Transverse colon (tissue), 3 donors: ENCODE results near the gene THSD7A.

Source experiments
- EP300 ChIP-seq: sonication (generic); formaldehyde crosslinking; IDR thresholded peaks from one replicate; pipeline ENCODE4 v1.6.1; 2017; ENCODE audit warnings: antibody characterized with exemption, low read depth
- TF ChIP-seq, protein P1 (sequence below), 5 experiments: fragments of 200-600 bp in 3 of 5; fragments of 450-650 bp in 2 of 5; sonication (generic) in 3 of 5; IDR thresholded peaks; 1 replicate in 2 of 5; 2 replicates in 3 of 5; pipeline ENCODE4 v1.5.1; 2016 to 2017; ENCODE audit warnings: antibody characterized with exemption in 5 of 5, inconsistent platforms in 3 of 5, mild to moderate bottlenecking in 2 of 5, moderate library complexity in 1 of 5

DNA sequence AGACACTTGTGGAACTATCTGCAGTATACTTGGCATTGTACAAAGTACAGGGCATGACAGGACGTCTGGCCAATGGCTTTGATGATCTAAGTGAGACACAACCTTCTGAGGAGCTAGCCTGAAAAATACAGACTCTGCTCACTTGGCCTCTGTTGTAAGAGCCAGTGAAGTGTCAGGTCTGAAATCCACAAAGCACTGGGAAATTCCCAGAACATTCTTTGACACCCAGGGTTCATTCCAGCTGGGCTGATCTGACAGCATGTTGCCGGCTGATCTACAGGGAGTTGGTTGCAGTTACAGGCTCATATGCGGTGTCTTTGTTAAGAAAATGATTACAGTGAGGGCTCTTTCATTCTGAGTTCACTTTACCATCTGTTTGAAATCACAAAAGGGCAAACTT, 503.7 kb downstream of the THSD7A start:
- TF ChIP-seq, protein P1, sequence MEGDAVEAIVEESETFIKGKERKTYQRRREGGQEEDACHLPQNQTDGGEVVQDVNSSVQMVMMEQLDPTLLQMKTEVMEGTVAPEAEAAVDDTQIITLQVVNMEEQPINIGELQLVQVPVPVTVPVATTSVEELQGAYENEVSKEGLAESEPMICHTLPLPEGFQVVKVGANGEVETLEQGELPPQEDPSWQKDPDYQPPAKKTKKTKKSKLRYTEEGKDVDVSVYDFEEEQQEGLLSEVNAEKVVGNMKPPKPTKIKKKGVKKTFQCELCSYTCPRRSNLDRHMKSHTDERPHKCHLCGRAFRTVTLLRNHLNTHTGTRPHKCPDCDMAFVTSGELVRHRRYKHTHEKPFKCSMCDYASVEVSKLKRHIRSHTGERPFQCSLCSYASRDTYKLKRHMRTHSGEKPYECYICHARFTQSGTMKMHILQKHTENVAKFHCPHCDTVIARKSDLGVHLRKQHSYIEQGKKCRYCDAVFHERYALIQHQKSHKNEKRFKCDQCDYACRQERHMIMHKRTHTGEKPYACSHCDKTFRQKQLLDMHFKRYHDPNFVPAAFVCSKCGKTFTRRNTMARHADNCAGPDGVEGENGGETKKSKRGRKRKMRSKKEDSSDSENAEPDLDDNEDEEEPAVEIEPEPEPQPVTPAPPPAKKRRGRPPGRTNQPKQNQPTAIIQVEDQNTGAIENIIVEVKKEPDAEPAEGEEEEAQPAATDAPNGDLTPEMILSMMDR (IDR thresholded peaks at IDR 0.05): no peak
- no peak for TF ChIP-seq EP300
